NCI-H1105 (cell line): Measurements from ENCODE around the gene XRCC4.
"Not testable (repeated sequence)": the region's sequence is repeated elsewhere in the genome, so short reads cannot be mapped to it uniquely, and the experiment has no call there.

Source experiments
- DNase-seq: peaks from one replicate; lab custom pipeline; 2025; lab: John Stamatoyannopoulos, UW

XRCC4 gene

DNA sequence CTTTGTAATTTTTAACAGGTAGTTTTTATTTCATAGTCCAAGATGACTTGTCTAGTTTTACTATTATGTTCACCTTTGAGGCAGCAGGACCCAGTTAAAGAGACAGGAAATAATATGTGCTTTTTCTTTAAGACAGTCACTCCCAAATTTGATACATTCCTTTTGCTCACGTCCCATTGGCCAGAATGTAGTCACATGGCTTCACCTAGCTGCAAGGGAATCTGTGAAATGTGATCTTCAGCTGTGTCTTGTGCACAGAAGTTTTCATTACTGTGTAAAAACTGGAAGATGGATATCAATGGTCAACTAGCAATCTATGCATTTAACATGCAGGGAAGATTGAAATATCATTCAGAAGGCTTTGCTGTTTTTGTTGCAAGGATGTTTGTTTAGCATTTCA is 41.1 kb downstream of the XRCC4 start:
- no peak for DNase-seq

DNA sequence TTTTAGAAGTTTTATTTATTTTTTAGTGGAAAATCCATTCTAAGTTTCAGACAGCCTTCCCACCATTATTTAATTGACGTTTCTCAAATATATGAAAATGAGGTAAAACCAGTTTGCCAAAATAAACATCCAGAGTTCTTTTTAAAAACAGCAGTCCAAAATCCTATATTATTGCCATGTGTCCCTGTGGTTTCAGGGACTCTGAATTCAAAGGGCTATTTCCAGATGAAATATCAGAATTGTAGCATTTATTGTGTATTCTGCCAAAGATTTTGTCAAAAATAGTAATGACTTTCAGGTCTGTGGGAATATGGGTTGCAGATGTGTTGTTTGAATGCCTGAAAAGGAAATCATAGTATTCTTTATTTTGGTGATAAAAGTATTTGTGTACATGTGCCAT is 41.6 kb downstream of the XRCC4 start:
- no peak for DNase-seq

DNA sequence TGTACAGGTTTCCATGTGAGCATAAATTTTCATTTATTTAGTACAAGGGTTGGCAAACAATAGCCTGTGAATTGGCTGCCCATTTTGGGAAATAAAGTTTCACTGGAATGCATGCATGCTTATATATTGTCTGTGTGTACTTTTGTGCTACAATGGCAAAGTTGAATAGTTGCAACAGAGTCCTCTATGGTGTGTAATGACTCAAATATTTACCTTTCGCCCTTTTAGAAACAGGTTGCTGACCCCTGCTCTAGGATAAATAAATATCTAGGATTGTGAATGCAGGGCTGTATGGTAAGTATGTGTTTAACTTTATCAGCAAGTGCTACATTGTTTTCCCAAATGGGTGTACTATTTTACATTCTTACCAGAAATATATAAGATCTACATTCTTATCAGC is 47.2 kb downstream of the XRCC4 start:
- no peak for DNase-seq

- no peak for DNase-seq
Measured at GRCh38 chr5:83125560-83125959, 48.2 kb downstream of the XRCC4 start.

GRCh38 chr5:83126501-83126900 is 49.2 kb downstream of the XRCC4 start:
- no peak for DNase-seq

DNA sequence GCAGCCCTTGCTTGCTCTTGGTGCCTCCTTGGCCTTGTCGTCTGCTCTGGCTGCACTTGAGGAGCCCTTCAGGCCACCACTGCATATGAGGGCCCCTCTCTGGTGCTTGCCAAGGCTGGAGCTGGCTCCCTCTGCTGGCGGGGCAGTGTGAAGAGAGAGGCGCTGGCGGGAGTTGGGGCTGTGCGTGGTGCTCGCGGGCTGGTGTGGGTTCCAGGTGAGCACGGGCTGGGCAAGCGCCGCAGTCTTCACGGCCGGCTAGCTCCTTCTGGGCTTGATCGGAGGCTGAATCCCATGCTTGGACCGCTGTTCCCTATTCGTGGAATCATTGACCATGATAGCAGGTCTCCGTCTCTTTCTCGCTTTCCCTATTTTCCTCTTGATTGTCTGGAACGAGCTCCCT is 56.5 kb downstream of the XRCC4 start:
- no peak for DNase-seq

DNA sequence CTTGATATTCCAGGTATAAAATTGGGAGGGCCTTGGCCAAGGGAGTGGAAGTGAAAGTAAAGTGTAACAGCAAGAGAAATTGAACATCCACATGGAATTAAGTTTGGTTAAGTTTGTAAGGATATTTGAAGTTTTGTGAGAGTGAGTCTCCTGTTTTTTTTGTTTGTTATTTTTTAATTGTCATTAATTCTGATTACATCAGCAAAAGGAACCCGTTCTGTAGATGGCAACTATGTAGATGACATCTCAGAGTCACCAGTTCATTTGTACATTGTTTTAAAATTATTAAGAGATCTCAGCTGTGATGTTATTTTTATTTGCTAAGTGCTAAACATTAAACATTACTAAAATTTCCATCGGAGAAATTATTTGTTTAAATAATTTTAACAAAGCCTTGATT is 65.2 kb downstream of the XRCC4 start:
- DNase-seq = no peak

DNA sequence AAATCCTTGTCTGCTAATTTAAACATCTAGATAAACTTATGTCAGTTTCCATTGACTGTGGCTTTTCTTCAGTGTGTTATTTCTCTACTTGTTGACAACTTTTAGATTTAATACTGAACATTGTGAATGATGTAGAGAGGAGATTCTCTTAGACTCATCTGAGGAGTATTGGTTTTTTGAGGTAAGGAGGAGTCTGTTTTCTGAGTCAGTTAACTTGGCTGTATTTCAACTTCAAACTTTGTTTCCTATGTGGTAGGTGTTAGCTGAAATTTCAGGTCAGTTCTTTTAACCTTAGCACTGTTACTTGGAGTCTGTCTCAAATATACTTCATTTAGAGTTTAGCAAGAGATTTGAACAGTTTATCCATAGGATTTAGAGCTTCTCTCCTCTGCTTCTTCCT is 67.9 kb downstream of the XRCC4 start:
- no peak for DNase-seq

- no peak for DNase-seq
Measured at GRCh38 chr5:83145882-83146331, 68.6 kb downstream of the XRCC4 start.

GRCh38 chr5:83146441-83146840 is 69.1 kb downstream of the XRCC4 start:
- no peak for DNase-seq

- no peak for DNase-seq
Measured at GRCh38 chr5:83147593-83147992, 70.2 kb downstream of the XRCC4 start.

DNA sequence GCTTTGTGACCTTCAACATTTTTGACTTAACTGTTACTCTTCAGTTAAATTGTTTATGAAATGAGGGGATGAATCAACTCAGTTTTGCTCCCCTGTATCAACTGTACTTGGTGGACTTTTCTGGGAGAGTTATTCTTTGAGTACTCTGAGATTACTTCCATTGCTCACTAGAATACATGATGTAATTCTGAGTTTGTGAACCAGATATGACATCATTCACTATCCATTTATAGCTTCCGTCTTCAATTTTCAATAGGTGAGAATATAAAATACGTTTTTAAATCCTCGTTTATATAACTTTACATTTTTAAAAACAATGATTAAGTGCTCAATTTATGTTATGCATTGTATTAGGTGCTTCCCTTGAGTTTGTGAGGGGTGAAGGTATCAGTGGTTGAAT is 71.0 kb downstream of the XRCC4 start:
- no peak for DNase-seq

- no peak for DNase-seq
Measured at GRCh38 chr5:83149671-83150070, 72.3 kb downstream of the XRCC4 start.

DNA sequence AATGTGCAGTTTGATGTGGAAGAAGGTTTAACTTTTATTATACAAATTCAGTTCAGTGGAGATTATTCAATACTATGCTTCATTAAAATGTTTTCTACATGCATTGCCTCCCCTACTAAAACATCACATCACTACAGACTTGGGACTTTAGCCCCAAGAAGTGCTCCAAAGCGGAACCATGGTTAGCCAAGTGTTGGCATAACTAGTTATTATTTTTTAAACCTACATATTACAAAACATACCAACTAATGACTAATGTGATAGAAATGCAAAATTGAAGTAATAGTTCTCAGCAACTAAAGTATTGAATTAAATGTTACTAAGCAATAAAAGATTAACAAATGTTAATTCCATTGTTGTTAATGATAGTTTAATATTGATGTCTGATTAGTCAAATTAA is 74.5 kb downstream of the XRCC4 start:
- DNase-seq = no peak

GRCh38 chr5:83152996-83153395 is 75.6 kb downstream of the XRCC4 start:
- not testable (repeated sequence) for DNase-seq

GRCh38 chr5:83156001-83156400 is 78.7 kb downstream of the XRCC4 start:
- no peak for DNase-seq

DNA sequence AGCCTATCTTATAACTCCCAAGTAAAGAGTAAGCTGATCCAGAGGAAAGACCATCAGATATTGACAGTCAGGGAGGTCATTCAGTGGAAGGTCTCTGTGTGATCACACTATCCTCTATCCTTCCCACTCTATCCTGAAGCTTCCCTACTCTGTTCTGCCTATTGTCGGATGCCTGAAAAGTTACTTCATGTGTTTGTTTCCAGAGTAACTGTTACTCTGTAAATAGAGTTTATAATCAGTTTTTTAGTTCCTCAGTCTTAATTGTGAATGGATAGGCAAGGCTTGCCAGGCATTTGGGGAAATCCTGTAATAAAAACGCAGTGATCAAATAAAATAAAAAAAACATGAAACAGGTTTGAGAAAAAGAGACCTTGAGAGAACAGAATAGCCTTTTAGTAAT is 79.8 kb downstream of the XRCC4 start:
- no peak for DNase-seq

DNA sequence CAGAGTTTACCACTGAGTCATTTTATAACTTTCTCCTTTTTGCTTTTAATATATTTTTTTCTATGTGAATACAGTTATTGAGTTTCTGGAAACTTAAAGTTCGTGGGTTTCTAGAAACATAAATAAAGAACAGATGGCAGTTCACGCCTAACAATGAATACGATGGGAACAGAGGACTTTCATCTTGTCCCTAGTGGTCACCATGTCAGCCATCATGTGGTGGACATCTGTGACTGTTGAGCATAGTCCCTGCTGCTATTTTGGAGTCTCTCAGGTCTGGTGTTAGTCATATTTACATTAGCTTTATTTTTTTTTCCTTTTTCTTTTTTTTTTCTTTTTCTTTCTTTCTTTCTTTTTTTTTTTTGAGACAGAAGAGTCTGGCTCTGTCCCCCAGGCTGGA is 85.3 kb downstream of the XRCC4 start:
- DNase-seq = no peak

- no peak for DNase-seq
Measured at GRCh38 chr5:83167538-83167937, 90.2 kb downstream of the XRCC4 start.

DNA sequence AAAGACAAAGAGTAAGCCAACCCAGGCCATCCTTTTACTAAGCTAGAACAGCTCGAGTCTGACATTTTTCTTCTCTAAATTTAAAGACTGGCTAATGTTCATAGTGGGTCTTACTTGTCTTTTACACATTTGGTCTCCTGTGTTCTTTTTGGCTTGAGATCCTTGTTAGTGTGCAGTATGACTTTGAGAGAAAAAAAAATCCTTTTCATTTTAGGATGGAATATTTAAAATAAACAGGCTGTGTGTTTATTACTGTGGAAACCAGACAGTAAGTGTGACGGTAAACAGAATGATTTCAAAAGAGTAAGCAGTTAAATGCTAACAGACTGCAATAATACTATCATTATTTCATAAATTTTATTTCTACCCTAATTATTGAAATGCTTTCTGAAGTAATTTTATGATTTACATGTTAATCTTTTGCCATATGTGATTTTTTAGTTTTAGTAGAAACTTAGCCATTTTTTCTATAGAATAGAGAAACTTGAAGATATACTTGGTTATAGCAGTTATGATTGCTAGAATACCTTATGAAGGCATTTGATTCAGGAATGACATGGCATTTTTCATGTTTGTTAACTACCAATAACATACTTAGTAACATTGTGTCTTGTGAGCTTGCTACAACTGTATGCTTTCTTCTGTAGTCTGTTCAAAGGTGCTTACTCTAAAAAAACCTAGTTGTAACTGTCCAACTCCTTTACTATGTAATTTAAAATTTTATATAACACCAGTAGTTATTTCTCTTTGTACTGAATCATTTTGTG is 92.4 kb downstream of the XRCC4 start:
- no peak for DNase-seq

DNA sequence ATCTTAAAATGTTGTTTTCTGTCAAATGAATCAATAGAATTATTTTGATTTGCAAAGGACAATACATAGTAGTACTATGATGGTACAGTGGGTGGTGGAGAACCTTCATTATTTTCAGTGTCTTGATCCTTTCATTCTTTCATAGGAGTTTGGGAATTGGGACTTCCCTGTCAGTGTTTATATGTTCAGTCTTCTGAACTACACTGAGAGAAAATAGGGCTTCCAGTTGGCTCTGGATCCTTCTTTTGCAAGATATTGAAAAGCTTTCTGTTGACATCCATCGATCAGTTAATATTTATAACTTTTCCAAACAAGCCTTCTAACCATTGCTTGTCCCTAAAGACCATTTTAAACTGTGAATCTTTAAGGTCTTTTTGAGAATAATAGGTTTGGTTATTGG is 94.7 kb downstream of the XRCC4 start:
- DNase-seq = no peak

GRCh38 chr5:83172655-83173054 is 95.3 kb downstream of the XRCC4 start:
- no peak for DNase-seq

- no peak for DNase-seq
Measured at GRCh38 chr5:83173826-83174225, 96.5 kb downstream of the XRCC4 start.

- DNase-seq = no peak
Measured at GRCh38 chr5:83177803-83178202, 100.5 kb downstream of the XRCC4 start.
